CD4-positive, alpha-beta T cell treated with Interleukin-2 at 100 ng/mL for 4 hours (primary cell): Measurements from ENCODE around the gene SUGCT.

Experiments
- DNase-seq: peaks from one replicate; pipeline ENCODE4 v3.0.0-alpha.2; 2020; ENCODE audit warnings: low spot score

SUGCT gene

GRCh38 chr7:40676221-40676620 lies 541.4 kb downstream of the SUGCT start:
- DNase-seq: no peak

- DNase-seq: no peak
Observed at GRCh38 chr7:40680657-40681056, 545.9 kb downstream of the SUGCT start.

GRCh38 chr7:40682696-40683095 lies 547.9 kb downstream of the SUGCT start:
- no peak for DNase-seq

GRCh38 chr7:40694026-40694809 lies 559.4 kb downstream of the SUGCT start:
- DNase-seq: no peak

- no peak for DNase-seq
Observed at GRCh38 chr7:40694991-40695390, 560.2 kb downstream of the SUGCT start.

- DNase-seq: no peak
Observed at GRCh38 chr7:40697653-40698052, 562.8 kb downstream of the SUGCT start.

- no peak for DNase-seq
Observed at GRCh38 chr7:40698214-40698920, 563.6 kb downstream of the SUGCT start.

- DNase-seq: no peak
Observed at GRCh38 chr7:40698921-40699260, 564.1 kb downstream of the SUGCT start.

- no peak for DNase-seq
Observed at GRCh38 chr7:40700653-40701421, 566.0 kb downstream of the SUGCT start.

- no peak for DNase-seq
Observed at GRCh38 chr7:40701836-40702551, 567.2 kb downstream of the SUGCT start.

- DNase-seq: no peak
Observed at GRCh38 chr7:40704172-40704571, 569.4 kb downstream of the SUGCT start.

- DNase-seq: no peak
Observed at GRCh38 chr7:40706829-40707228, 572.0 kb downstream of the SUGCT start.

GRCh38 chr7:40709062-40709964 lies 574.5 kb downstream of the SUGCT start:
- no peak for DNase-seq

- DNase-seq: no peak
Observed at GRCh38 chr7:40711706-40712105, 576.9 kb downstream of the SUGCT start.

- DNase-seq: no peak
Observed at GRCh38 chr7:40714363-40715052, 579.7 kb downstream of the SUGCT start.

- no peak for DNase-seq
Observed at GRCh38 chr7:40715053-40715430, 580.2 kb downstream of the SUGCT start.

GRCh38 chr7:40716052-40716451 lies 581.2 kb downstream of the SUGCT start:
- no peak for DNase-seq

- no peak for DNase-seq
Observed at GRCh38 chr7:40717242-40717641, 582.4 kb downstream of the SUGCT start.

- no peak for DNase-seq
Observed at GRCh38 chr7:40720416-40720815, 585.6 kb downstream of the SUGCT start.

GRCh38 chr7:40721342-40721949 lies 586.6 kb downstream of the SUGCT start:
- no peak for DNase-seq
